ENCODE data around the gene CASP8.

DNA sequence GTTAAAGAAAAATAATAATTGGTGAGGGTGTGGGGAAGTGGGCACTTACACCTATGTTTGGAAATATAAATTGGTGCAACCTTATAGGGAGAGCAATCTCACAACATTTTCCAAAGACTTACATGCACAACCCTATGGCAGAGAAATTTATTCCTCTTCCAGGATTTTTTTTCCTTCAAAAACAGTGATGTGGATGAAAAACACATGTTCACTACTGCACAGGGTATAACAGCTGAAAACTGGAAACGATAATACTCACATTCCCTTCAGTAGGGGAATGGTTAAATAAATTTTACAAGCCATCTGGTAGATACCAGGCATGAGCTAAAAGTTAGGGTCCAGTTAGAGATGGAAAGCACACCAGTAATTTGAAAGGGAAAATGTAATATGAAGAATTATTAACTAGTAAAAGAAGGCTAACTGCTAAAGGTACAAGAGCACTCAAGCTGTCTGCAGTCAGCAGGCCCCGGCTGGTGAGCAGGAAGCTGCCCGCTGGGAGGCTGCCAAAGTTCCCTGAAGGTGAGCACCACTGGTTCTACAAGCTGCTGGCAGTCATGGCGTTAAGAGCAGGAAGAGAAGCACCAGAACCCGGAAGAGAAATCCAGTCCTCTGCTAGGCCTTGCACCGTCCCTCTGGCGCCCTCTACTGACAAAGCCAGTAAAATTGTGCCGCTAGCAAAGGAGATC lies 28.4 kb upstream of the CASP8 start:
- no peak for TF ChIP-seq CHD2 (IDR thresholded peaks at IDR 0.05; ENCODE audit: low read depth, low read length)
- TF ChIP-seq, protein P1, sequence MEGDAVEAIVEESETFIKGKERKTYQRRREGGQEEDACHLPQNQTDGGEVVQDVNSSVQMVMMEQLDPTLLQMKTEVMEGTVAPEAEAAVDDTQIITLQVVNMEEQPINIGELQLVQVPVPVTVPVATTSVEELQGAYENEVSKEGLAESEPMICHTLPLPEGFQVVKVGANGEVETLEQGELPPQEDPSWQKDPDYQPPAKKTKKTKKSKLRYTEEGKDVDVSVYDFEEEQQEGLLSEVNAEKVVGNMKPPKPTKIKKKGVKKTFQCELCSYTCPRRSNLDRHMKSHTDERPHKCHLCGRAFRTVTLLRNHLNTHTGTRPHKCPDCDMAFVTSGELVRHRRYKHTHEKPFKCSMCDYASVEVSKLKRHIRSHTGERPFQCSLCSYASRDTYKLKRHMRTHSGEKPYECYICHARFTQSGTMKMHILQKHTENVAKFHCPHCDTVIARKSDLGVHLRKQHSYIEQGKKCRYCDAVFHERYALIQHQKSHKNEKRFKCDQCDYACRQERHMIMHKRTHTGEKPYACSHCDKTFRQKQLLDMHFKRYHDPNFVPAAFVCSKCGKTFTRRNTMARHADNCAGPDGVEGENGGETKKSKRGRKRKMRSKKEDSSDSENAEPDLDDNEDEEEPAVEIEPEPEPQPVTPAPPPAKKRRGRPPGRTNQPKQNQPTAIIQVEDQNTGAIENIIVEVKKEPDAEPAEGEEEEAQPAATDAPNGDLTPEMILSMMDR (IDR thresholded peaks at IDR 0.05 in 2 of 3, conservative IDR thresholded peaks at IDR 0.05 in 1 of 3; ENCODE audit: insufficient read depth in 2 of 3, low read depth in 1 of 3, low read length in 3 of 3), result peak; percentile 85 to 91 (median 90)
- TF ChIP-seq POLR2A (conservative IDR thresholded peaks at IDR 0.05), result no peak; the same call in 1 of the 2 replicates
- TF ChIP-seq, protein P2, sequence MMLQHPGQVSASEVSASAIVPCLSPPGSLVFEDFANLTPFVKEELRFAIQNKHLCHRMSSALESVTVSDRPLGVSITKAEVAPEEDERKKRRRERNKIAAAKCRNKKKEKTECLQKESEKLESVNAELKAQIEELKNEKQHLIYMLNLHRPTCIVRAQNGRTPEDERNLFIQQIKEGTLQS (IDR thresholded peaks at IDR 0.05), result no peak
- TF ChIP-seq, protein P2 (CRISPR knock-in tag; conservative IDR thresholded peaks at IDR 0.05), result no peak
